Caco-2 (cell line): ENCODE results near the gene SLC43A3. TPM values are rescaled to one million over a fixed set of nuclear protein-coding genes. Genes with fewer than 3 reads are reported as not detected.
A peak's percentile ranks its signal among the peaks of the same experiment; 100 is the strongest.

Experiments used
- BruUV-seq: library from RNA; stranded (reverse); fragments of 400-500 nt; replicated peaks from 2 replicates; lab custom pipeline; 2021; lab: Mats Ljungman, UMichigan
- CTCF ChIA-PET: fragments of 300-600 bp; sonication (Branson Sonifier 250); formaldehyde crosslinking; loops from one replicate; lab custom pipeline; 2022; ENCODE audit warnings: antibody characterized with exemption; lab: Charles Lee
- POLR2A ChIA-PET: fragments of 300-600 bp; sonication (Branson Sonifier 250); formaldehyde crosslinking; loops from one replicate; lab custom pipeline; 2022; ENCODE audit warnings: antibody characterized with exemption; lab: Charles Lee
- DNase-seq, 2 experiments: peaks; one replicate each; pipeline versions ENCODE4 v3.0.0 to v3.0.0-alpha.2; 2020 to 2022
- H3K27me3 ChIP-seq: replicated peaks from 2 replicates; pipeline ENCODE4 v1.6.0; 2011; ENCODE audit warnings: low read length; ENCODE audit not compliant: control insufficient read depth, insufficient read depth
- H3K36me3 ChIP-seq: 2 replicates; pipeline ENCODE4 v1.5.1; 2011; ENCODE audit warnings: low read length; ENCODE audit not compliant: control insufficient read depth, insufficient read depth
- H3K4me1 ChIP-seq: fragments of 250-450 bp; sonication (Bioruptor Pico); 2 replicates; pipeline ENCODE4 v1.5.1; 2020; ENCODE audit warnings: mild to moderate bottlenecking
- H3K4me3 ChIP-seq: 2 replicates; pipeline ENCODE4 v1.5.1; 2011; ENCODE audit warnings: low read depth, mild to moderate bottlenecking, control low read depth, low read length
- H3K9me3 ChIP-seq: fragments of 250-450 bp; sonication (Bioruptor Pico); 2 replicates; pipeline ENCODE4 v1.5.1; 2020; ENCODE audit warnings: mild to moderate bottlenecking, moderate library complexity
- H3K27ac Mint-ChIP-seq: one replicate; pipeline ENCODE4 v1.8.0; 2022; ENCODE audit warnings: mixed read lengths; ENCODE audit not compliant: unreplicated experiment
- H3K27me3 Mint-ChIP-seq: one replicate; pipeline ENCODE4 v1.8.0; 2022; ENCODE audit warnings: mixed read lengths; ENCODE audit not compliant: insufficient read depth, unreplicated experiment
- H3K36me3 Mint-ChIP-seq: one replicate; pipeline ENCODE4 v1.8.0; 2022; ENCODE audit warnings: mild to moderate bottlenecking, mixed read lengths; ENCODE audit not compliant: insufficient read depth, unreplicated experiment
- H3K4me1 Mint-ChIP-seq: one replicate; pipeline ENCODE4 v1.8.0; 2022; ENCODE audit warnings: low read depth, mixed read lengths; ENCODE audit not compliant: unreplicated experiment
- H3K4me3 Mint-ChIP-seq: one replicate; pipeline ENCODE4 v1.8.0; 2022; ENCODE audit warnings: mild to moderate bottlenecking, moderate library complexity, mixed read lengths; ENCODE audit not compliant: unreplicated experiment
- H3K9me3 Mint-ChIP-seq: one replicate; pipeline ENCODE4 v1.8.0; 2022; ENCODE audit warnings: mixed read lengths; ENCODE audit not compliant: unreplicated experiment
- CTCF ChIP-seq, 2 experiments: fragments of 200-600 bp in 1 of 2; IDR thresholded peaks; 1 replicate in 1 of 2; 2 replicates in 1 of 2; pipeline versions ENCODE4 v1.5.1 to v1.8.0; 2011 to 2022; ENCODE audit warnings: antibody characterized with exemption in 1 of 2, control low read depth in 1 of 2, inconsistent platforms in 1 of 2, low read depth in 1 of 2, low read length in 1 of 2, mild to moderate bottlenecking in 1 of 2, moderate library complexity in 1 of 2; ENCODE audit not compliant: insufficient read depth in 1 of 2, severe bottlenecking in 1 of 2, unreplicated experiment in 1 of 2
- intact Hi-C: fragments of 100-400 bp; cut with micrococcal nuclease; formaldehyde crosslinking; loops from one replicate; pipeline ENCODE4 v1.10.0; 2022; ENCODE audit not compliant: unreplicated experiment
- total RNA-seq: library from RNA; stranded (reverse); gene quantifications from 2 replicates; pipeline ENCODE4 v1.2.3, GENCODE V29; 2022

The SLC43A3 gene
- total RNA-seq, 1 experiment from 2014 or later = not detected

GRCh38 chr11:57460758-57461749 is 34.1 kb upstream of the SLC43A3 start:
- Histone ChIP-seq H3K9me3 (no peaks in the 10 kb centered on the region), H3K4me1 (peaks cover 19% of the 10 kb centered on the region), H3K27me3 (peaks cover 3% of the 10 kb centered on the region; the same call in 1 of the 2 replicates), H3K4me3 (peak overlapping the region; percentile 66), H3K36me3 (no peaks in the 10 kb centered on the region)
- POLR2A ChIA-PET = interaction anchor here (0.5 to 1.7 kb wide), 2 partner anchors 16 to 1742 kb away, joined by 3 to 4 read pairs; no protein-coding TSS in a partner anchor
- TF ChIP-seq CTCF (IDR thresholded peaks at IDR 0.05; ENCODE audit: insufficient read depth in 1 of 2, low read depth in 1 of 2, low read length in 1 of 2, severe bottlenecking in 1 of 2, unreplicated experiment in 1 of 2) = no peak
- Mint-ChIP-seq H3K4me3 (peak overlapping the region; percentile 85), H3K27ac (no peak overlapping the region), H3K9me3 (no peaks in the 10 kb centered on the region), H3K4me1 (peaks cover 20% of the 10 kb centered on the region), H3K27me3 (peaks cover 15% of the 10 kb centered on the region), H3K36me3 (peaks cover 9% of the 10 kb centered on the region)
- intact Hi-C loops = no loop called here
- BruUV-seq = no TSS peak
- CTCF ChIA-PET = interaction anchor here (0.6 to 2.0 kb wide), 14 partner anchors 12 to 183 kb away, joined by 3 to 13 read pairs (median 4); partner anchors contain the start of gene TIMM10
- DNase-seq = no peak

GRCh38 chr11:57460022-57460757 is 33.3 kb upstream of the SLC43A3 start, which contains the start of gene RTN4RL2:
Gene RTN4RL2, plus strand, starts transcription at chr11:57460528. Its CDS starts 338 bp downstream, at chr11:57460866.
- no peaks in the 10 kb centered on the region for H3K36me3 ChIP-seq
- POLR2A ChIA-PET = interaction anchor here (0.5 to 1.7 kb wide), 3 partner anchors 16 to 184 kb away, joined by 3 to 4 read pairs (median 3); no protein-coding TSS in a partner anchor
- Mint-ChIP-seq H3K27ac (peak within 1 kb of the TSS; percentile 15), H3K4me1 (peaks cover 20% of the 10 kb centered on the region), H3K27me3 (peaks cover 15% of the 10 kb centered on the region), H3K4me3 (peak within 1 kb of the TSS; percentile 85), H3K9me3 (no peaks in the 10 kb centered on the region), H3K36me3 (peaks cover 9% of the 10 kb centered on the region)
- intact Hi-C loops = no loop called here
- DNase-seq = peak; percentile 72 to 76
- CTCF ChIA-PET = interaction anchor here (0.5 to 2.0 kb wide), 18 partner anchors 13 to 237 kb away, joined by 3 to 13 read pairs (median 4); partner anchors contain the start of genes TIMM10 and UBE2L6
- peak; percentile 18 to 48 for TF ChIP-seq CTCF (IDR thresholded peaks at IDR 0.05; ENCODE audit: insufficient read depth in 1 of 2, low read depth in 1 of 2, low read length in 1 of 2, severe bottlenecking in 1 of 2, unreplicated experiment in 1 of 2)
- peaks cover 19% of the 10 kb centered on the region for H3K4me1 ChIP-seq
- H3K27me3 ChIP-seq = peaks cover 3% of the 10 kb centered on the region; the same call in 1 of the 2 replicates
- no peaks in the 10 kb centered on the region for H3K9me3 ChIP-seq
- BruUV-seq = no TSS peak
- peak within 1 kb of the TSS; percentile 66 for H3K4me3 ChIP-seq
